ENCODE data around the gene ARHGDIG. TPM values are rescaled to one million over a fixed set of nuclear protein-coding genes. Genes with fewer than 3 reads are reported as not detected.

Gene ARHGDIG
- total and polyA plus RNA-seq, 2 experiments from 2014 or later: 0.78 to 1.0 TPM

GRCh38 chr16:240559-240958 is 39.8 kb upstream of the ARHGDIG start (continued):
- TF ChIP-seq REST (IDR thresholded peaks at IDR 0.05; ENCODE audit: unreplicated experiment) (no peak), POLR2AphosphoS5 (IDR thresholded peaks at IDR 0.05; ENCODE audit: low read depth) (no peak), CREB1 (CRISPR knock-in tag; IDR thresholded peaks at IDR 0.05; ENCODE audit: low read depth) (no peak), STAT1 (IDR thresholded peaks at IDR 0.05; ENCODE audit: unreplicated experiment) (no peak), NANOG (IDR thresholded peaks at IDR 0.05; ENCODE audit: borderline replicate concordance) (no peak), ETS1 (IDR thresholded peaks at IDR 0.05) (no peak), ZNF331 (CRISPR knock-in tag; IDR thresholded peaks at IDR 0.05; ENCODE audit: low read depth) (no peak), EZH2 (IDR thresholded peaks at IDR 0.05; ENCODE audit: low read depth, unreplicated experiment) (no peak)

- Histone ChIP-seq H3K4me3 (no peak overlapping the region), H4K20me1 (replicated peaks; ENCODE audit: insufficient read depth) (peaks cover 6% of the 10 kb centered on the region), H3K36me3 (ENCODE audit: insufficient read depth) (no peaks in the 10 kb centered on the region), H3K9me2 (ENCODE audit: insufficient read depth) (no peaks in the 10 kb centered on the region), H3K27ac (ENCODE audit: low read depth) (no peak overlapping the region), H2AFZ (no peak overlapping the region), H3K4me1 (ENCODE audit: insufficient read depth) (no peaks in the 10 kb centered on the region), H3K27me3 (ENCODE audit: insufficient read depth) (no peaks in the 10 kb centered on the region), H3K79me2 (replicated peaks; ENCODE audit: insufficient read depth) (peaks cover 47% of the 10 kb centered on the region), H3F3A (replicated peaks; ENCODE audit: low read depth) (0 out of 2 replicates have a peak, but pooled peaks cover 4% of the 10 kb centered on the region), H3K4me2 (no peak overlapping the region)
- Mint-ChIP-seq H3K27ac (no peak overlapping the region), H3K4me3 (no peak overlapping the region), H3K4me1 (no peaks in the 10 kb centered on the region), H3K36me3 (ENCODE audit: low read depth) (peaks cover 2% of the 10 kb centered on the region), H3K9me3 (no peaks in the 10 kb centered on the region), H3K27me3 (ENCODE audit: insufficient read depth, low read depth, poor library complexity) (peaks cover 11% of the 10 kb centered on the region)
- DNase-seq (ENCODE audit: low spot score): no peak
- ATAC-seq: no peak
- TF ChIP-seq EZH2 (IDR thresholded peaks at IDR 0.05; ENCODE audit: low read depth, unreplicated experiment): no peak
- no peak for TF ChIP-seq JUNB (IDR thresholded peaks at IDR 0.05; ENCODE audit: unreplicated experiment)
- TF ChIP-seq ZNF114 (CRISPR knock-in tag; IDR thresholded peaks at IDR 0.05): no peak
- no peak for TF ChIP-seq ZNF462 (CRISPR knock-in tag; IDR thresholded peaks at IDR 0.05)
- no peak for TF ChIP-seq CTCF (conservative IDR thresholded peaks at IDR 0.05; ENCODE audit: low read depth in 2 of 2)
- TF ChIP-seq POLR2AphosphoS5 (IDR thresholded peaks at IDR 0.05; ENCODE audit: low read depth): no peak
Observed at GRCh38 chr16:242281-242680, 38.1 kb upstream of the ARHGDIG start.

All from GM23338 (cell line).